H9 (cell line): ENCODE data around the gene ERCC6L. TPM values are rescaled to one million over a fixed set of nuclear protein-coding genes. Genes with fewer than 3 reads are reported as not detected.

ENCODE experiments used
- DNase-seq: peaks from one replicate; pipeline ENCODE4 v3.0.0-alpha.2; 2017
- H2AFZ ChIP-seq: one replicate; pipeline ENCODE4 v1.6.1; 2013; ENCODE audit warnings: mild to moderate bottlenecking, low read length, control low read depth, moderate library complexity
- H2AK5ac ChIP-seq: 2 replicates; pipeline ENCODE4 v1.6.1; 2013; ENCODE audit warnings: low read length, control low read depth, mixed read lengths; ENCODE audit not compliant: insufficient read length
- H2BK120ac ChIP-seq: one replicate; pipeline ENCODE4 v1.6.1; 2013; ENCODE audit warnings: low read depth, mild to moderate bottlenecking, low read length, control low read depth, inconsistent platforms; ENCODE audit not compliant: poor library complexity, severe bottlenecking
- H2BK12ac ChIP-seq: 2 replicates; pipeline ENCODE4 v1.6.1; 2013; ENCODE audit warnings: low read length, control low read depth, mixed read lengths, low read depth; ENCODE audit not compliant: insufficient read length
- H2BK15ac ChIP-seq: 2 replicates; pipeline ENCODE4 v1.6.1; 2013; ENCODE audit warnings: low read depth, low read length, control low read depth
- H2BK20ac ChIP-seq: one replicate; pipeline ENCODE4 v1.6.1; 2013; ENCODE audit warnings: low read depth, mild to moderate bottlenecking, low read length, control low read depth, inconsistent platforms; ENCODE audit not compliant: poor library complexity, severe bottlenecking
- H2BK5ac ChIP-seq: 2 replicates; pipeline ENCODE4 v1.6.1; 2013; ENCODE audit warnings: low read length, control low read depth, mixed read lengths; ENCODE audit not compliant: insufficient read length
- H3K14ac ChIP-seq: 2 replicates; pipeline ENCODE4 v1.6.1; 2013; ENCODE audit warnings: low read length, control low read depth; ENCODE audit not compliant: insufficient read depth
- H3K18ac ChIP-seq: 2 replicates; pipeline ENCODE4 v1.6.1; 2013; ENCODE audit warnings: low read depth, mild to moderate bottlenecking, mixed read lengths, low read length, control low read depth; ENCODE audit not compliant: insufficient read length
- H3K23ac ChIP-seq: 2 replicates; pipeline ENCODE4 v1.6.1; 2013; ENCODE audit warnings: low read length, control low read depth, mixed read lengths, low read depth; ENCODE audit not compliant: insufficient read length
- H3K23me2 ChIP-seq: 2 replicates; pipeline ENCODE4 v1.6.1; 2013; ENCODE audit warnings: low read depth, mild to moderate bottlenecking, mixed read lengths, low read length, control low read depth; ENCODE audit not compliant: insufficient read length, poor library complexity, severe bottlenecking
- H3K27ac ChIP-seq: 2 replicates; pipeline ENCODE4 v1.5.1; 2013; ENCODE audit warnings: low read length, control low read depth, mixed read lengths, low read depth; ENCODE audit not compliant: insufficient read length
- H3K27me3 ChIP-seq: 2 replicates; pipeline ENCODE4 v1.6.1; 2013; ENCODE audit warnings: low read length, control low read depth, inconsistent platforms; ENCODE audit not compliant: insufficient read depth
- H3K4ac ChIP-seq: 2 replicates; pipeline ENCODE4 v1.6.1; 2013; ENCODE audit warnings: low read depth, mild to moderate bottlenecking, control low read depth, inconsistent platforms, low read length, moderate library complexity
- H3K4me1 ChIP-seq: 2 replicates; pipeline ENCODE4 v1.6.1; 2013; ENCODE audit warnings: low read length, control low read depth, inconsistent platforms; ENCODE audit not compliant: insufficient read depth
- H3K4me2 ChIP-seq: 2 replicates; pipeline ENCODE4 v1.6.1; 2013; ENCODE audit warnings: low read length, control low read depth, mixed read lengths; ENCODE audit not compliant: insufficient read length, insufficient read depth
- H3K56ac ChIP-seq: 2 replicates; pipeline ENCODE4 v1.6.1; 2013; ENCODE audit warnings: low read depth, mild to moderate bottlenecking, mixed read lengths, low read length, control low read depth; ENCODE audit not compliant: insufficient read length
- H3K79me1 ChIP-seq: 2 replicates; pipeline ENCODE4 v1.6.1; 2013; ENCODE audit warnings: low read depth, mild to moderate bottlenecking, moderate library complexity, low read length, control low read depth, inconsistent platforms; ENCODE audit not compliant: insufficient read depth, poor library complexity, severe bottlenecking
- H3K79me2 ChIP-seq: 2 replicates; pipeline ENCODE4 v1.6.1; 2013; ENCODE audit warnings: low read length, control low read depth, inconsistent platforms; ENCODE audit not compliant: insufficient read depth
- H3K9ac ChIP-seq: 2 replicates; pipeline ENCODE4 v1.6.1; 2013; ENCODE audit warnings: low read length, control low read depth, mixed read lengths; ENCODE audit not compliant: insufficient read length; ENCODE audit errors: extremely low read depth
- H3K9me3 ChIP-seq: one replicate; pipeline ENCODE4 v1.6.1; 2013; ENCODE audit warnings: low read depth, low read length, inconsistent platforms; ENCODE audit not compliant: control insufficient read depth
- H3T11ph ChIP-seq: one replicate; pipeline ENCODE4 v1.6.1; 2013; ENCODE audit warnings: mild to moderate bottlenecking, low read length, control low read depth, inconsistent platforms
- H4K20me1 ChIP-seq: one replicate; pipeline ENCODE4 v1.6.1; 2013; ENCODE audit not compliant: control insufficient read depth, insufficient read length, insufficient read depth
- H4K5ac ChIP-seq: 2 replicates; pipeline ENCODE4 v1.6.1; 2013; ENCODE audit warnings: low read depth, mild to moderate bottlenecking, mixed read lengths, low read length, control low read depth; ENCODE audit not compliant: insufficient read length
- H4K8ac ChIP-seq: replicated peaks from 2 replicates; pipeline ENCODE4 v1.6.1; 2013; ENCODE audit warnings: low read length, control low read depth, mixed read lengths, low read depth; ENCODE audit not compliant: insufficient read length
- H4K91ac ChIP-seq: 2 replicates; pipeline ENCODE4 v1.6.1; 2013; ENCODE audit warnings: low read depth, mild to moderate bottlenecking, moderate library complexity, mixed read lengths, low read length, control low read depth; ENCODE audit not compliant: insufficient read length
- H3K27ac Mint-ChIP-seq, 3 experiments: 2 replicates in 2 of 3; 3 replicates in 1 of 3; pipeline ENCODE4 v1.8.0; 2020 to 2021; ENCODE audit warnings: mixed read lengths in 3 of 3, mild to moderate bottlenecking in 1 of 3, moderate library complexity in 1 of 3
- H3K27me3 Mint-ChIP-seq: 2 replicates; pipeline ENCODE4 v1.8.0; 2021; ENCODE audit warnings: low read depth, mild to moderate bottlenecking, moderate library complexity, mixed read lengths
- H3K36me3 Mint-ChIP-seq, 3 experiments: 2 replicates in 2 of 3; 3 replicates in 1 of 3; pipeline ENCODE4 v1.8.0; 2020 to 2021; ENCODE audit warnings: low read depth in 3 of 3, mixed read lengths in 3 of 3; ENCODE audit not compliant: insufficient read depth in 1 of 3
- H3K4me1 Mint-ChIP-seq, 2 experiments: 2 replicates each; pipeline ENCODE4 v1.8.0; 2020; ENCODE audit warnings: mixed read lengths in 2 of 2
- H3K4me3 Mint-ChIP-seq, 2 experiments: 2 replicates in 1 of 2; 3 replicates in 1 of 2; pipeline ENCODE4 v1.8.0; 2020 to 2021; ENCODE audit warnings: mild to moderate bottlenecking in 2 of 2, mixed read lengths in 2 of 2, moderate library complexity in 1 of 2
- H3K9me3 Mint-ChIP-seq, 2 experiments: 2 replicates in 1 of 2; 3 replicates in 1 of 2; pipeline ENCODE4 v1.8.0; 2020; ENCODE audit warnings: mild to moderate bottlenecking in 2 of 2, mixed read lengths in 2 of 2, moderate library complexity in 1 of 2
- WGBS: extraction: QIAGEN DNeasy Blood & Tissue Kit; methylation state at CpG from one replicate; pipeline ENCODE4 v1.1.7; 2013; ENCODE audit warnings: missing lambda C conversion rate, low lambda C conversion rate, mixed read lengths; ENCODE audit not compliant: insufficient read length; ENCODE audit errors: extremely low coverage; 5-methylcytosine and 5-hydroxymethylcytosine counted together
- total RNA-seq: library from RNA; stranded (reverse); gene quantifications from 2 replicates; pipeline ENCODE4 v1.2.1, GENCODE V29; 2021
- TF ChIP-seq, protein P1 (sequence below): fragments of 200-600 bp; sonication (generic); conservative IDR thresholded peaks from 3 replicates; pipeline ENCODE4 v1.8.0; 2021; ENCODE audit warnings: antibody characterized with exemption, mild to moderate bottlenecking

Gene ERCC6L
- total RNA-seq, 1 experiment from 2014 or later, result 18.1 TPM

- Histone ChIP-seq H3K79me2 (peaks cover 4% of the 10 kb centered on the region; the same call in 1 of the 2 replicates), H2AK5ac (no peak overlapping the region), H3K23ac (no peak overlapping the region), H3K9me3 (no peaks in the 10 kb centered on the region), H2BK12ac (no peak overlapping the region), H2BK120ac (no peak overlapping the region), H4K91ac (no peak overlapping the region), H3K27ac (no peak overlapping the region), H2BK5ac (no peak overlapping the region), H2BK15ac (no peak overlapping the region), H3K14ac (no peak overlapping the region), H3K9ac (no peak overlapping the region), H4K8ac (no peak overlapping the region), H3K56ac (no peak overlapping the region), H3K18ac (no peak overlapping the region), H4K5ac (no peak overlapping the region), H2AFZ (no peak overlapping the region), H3K23me2 (no peaks in the 10 kb centered on the region), H2BK20ac (no peak overlapping the region), H3K4ac (no peak overlapping the region), H3K27me3 (no peaks in the 10 kb centered on the region), H3K79me1 (peaks cover 5% of the 10 kb centered on the region), H3K4me1 (peaks cover 2% of the 10 kb centered on the region; the same call in 1 of the 2 replicates), H4K20me1 (no peaks in the 10 kb centered on the region), H3T11ph (no peak overlapping the region), H3K4me2 (no peak overlapping the region)
- Mint-ChIP-seq H3K27ac (peak overlapping the region in 1 of 3 experiments; percentile 85; a peak in 1 of 7 replicates), H3K4me1 (peaks cover 35 to 36% of the 10 kb centered on the region in 2 experiments), H3K9me3 (no peaks in the 10 kb centered on the region; a peak in 2 of 5 replicates), H3K27me3 (no peaks in the 10 kb centered on the region), H3K36me3 (peaks cover 63 to 78% (median 72%) of the 10 kb centered on the region in 3 experiments), H3K4me3 (peak overlapping the region; percentile 88 to 90; a peak in 4 of 5 replicates)
- TF ChIP-seq, protein P1, sequence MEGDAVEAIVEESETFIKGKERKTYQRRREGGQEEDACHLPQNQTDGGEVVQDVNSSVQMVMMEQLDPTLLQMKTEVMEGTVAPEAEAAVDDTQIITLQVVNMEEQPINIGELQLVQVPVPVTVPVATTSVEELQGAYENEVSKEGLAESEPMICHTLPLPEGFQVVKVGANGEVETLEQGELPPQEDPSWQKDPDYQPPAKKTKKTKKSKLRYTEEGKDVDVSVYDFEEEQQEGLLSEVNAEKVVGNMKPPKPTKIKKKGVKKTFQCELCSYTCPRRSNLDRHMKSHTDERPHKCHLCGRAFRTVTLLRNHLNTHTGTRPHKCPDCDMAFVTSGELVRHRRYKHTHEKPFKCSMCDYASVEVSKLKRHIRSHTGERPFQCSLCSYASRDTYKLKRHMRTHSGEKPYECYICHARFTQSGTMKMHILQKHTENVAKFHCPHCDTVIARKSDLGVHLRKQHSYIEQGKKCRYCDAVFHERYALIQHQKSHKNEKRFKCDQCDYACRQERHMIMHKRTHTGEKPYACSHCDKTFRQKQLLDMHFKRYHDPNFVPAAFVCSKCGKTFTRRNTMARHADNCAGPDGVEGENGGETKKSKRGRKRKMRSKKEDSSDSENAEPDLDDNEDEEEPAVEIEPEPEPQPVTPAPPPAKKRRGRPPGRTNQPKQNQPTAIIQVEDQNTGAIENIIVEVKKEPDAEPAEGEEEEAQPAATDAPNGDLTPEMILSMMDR, result no peak
- DNase-seq, result no peak
- WGBS, result no CpG with 5 or more reads among the region's 6 CpGs
These were observed 34.9 kb upstream of the ERCC6L start for GRCh38 chrX:72273718-72274117.
